Panc1 (cell line): Measurements from ENCODE around the gene POLDIP3.

Source experiments
- POLR2AphosphoS5 ChIP-seq: IDR thresholded peaks from 2 replicates; pipeline ENCODE4 v1.6.1; 2012; ENCODE audit warnings: mild to moderate bottlenecking, low read depth, low read length, moderate library complexity
- TF ChIP-seq, protein P1 (sequence below): fragments of 450-650 bp; IDR thresholded peaks from 2 replicates; pipeline ENCODE4 v1.5.1; 2017; ENCODE audit warnings: mild to moderate bottlenecking

DNA sequence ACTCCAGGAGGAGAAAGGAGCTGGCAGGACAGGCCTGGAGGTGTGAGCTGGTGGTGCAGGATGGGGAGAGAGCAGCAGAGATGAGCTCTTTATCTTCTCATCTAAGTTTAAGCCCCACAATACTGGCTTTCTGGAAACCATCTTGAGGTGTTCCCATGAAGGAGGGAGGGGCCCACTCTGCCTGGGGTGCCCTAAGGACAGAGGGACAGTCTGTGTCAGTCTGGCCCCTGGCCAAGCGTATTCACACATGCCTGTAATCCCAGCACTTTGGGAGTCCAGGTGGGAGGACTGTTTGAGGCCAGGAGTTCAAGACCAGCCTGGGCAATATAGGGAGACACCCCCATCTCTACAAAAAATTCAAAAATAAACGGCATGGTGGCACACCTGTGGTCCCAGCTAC is 52.0 kb downstream of the POLDIP3 start:
- TF ChIP-seq, protein P1, sequence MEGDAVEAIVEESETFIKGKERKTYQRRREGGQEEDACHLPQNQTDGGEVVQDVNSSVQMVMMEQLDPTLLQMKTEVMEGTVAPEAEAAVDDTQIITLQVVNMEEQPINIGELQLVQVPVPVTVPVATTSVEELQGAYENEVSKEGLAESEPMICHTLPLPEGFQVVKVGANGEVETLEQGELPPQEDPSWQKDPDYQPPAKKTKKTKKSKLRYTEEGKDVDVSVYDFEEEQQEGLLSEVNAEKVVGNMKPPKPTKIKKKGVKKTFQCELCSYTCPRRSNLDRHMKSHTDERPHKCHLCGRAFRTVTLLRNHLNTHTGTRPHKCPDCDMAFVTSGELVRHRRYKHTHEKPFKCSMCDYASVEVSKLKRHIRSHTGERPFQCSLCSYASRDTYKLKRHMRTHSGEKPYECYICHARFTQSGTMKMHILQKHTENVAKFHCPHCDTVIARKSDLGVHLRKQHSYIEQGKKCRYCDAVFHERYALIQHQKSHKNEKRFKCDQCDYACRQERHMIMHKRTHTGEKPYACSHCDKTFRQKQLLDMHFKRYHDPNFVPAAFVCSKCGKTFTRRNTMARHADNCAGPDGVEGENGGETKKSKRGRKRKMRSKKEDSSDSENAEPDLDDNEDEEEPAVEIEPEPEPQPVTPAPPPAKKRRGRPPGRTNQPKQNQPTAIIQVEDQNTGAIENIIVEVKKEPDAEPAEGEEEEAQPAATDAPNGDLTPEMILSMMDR, result no peak
- no peak for TF ChIP-seq POLR2AphosphoS5
